Measurements from ENCODE around the gene ZIC1. TPM values are rescaled to one million over a fixed set of nuclear protein-coding genes. Genes with fewer than 3 reads are reported as not detected.

The ZIC1 gene
- total RNA-seq, 2 donors from 2014 or later = 0.19 TPM; not detected in 1

DNA sequence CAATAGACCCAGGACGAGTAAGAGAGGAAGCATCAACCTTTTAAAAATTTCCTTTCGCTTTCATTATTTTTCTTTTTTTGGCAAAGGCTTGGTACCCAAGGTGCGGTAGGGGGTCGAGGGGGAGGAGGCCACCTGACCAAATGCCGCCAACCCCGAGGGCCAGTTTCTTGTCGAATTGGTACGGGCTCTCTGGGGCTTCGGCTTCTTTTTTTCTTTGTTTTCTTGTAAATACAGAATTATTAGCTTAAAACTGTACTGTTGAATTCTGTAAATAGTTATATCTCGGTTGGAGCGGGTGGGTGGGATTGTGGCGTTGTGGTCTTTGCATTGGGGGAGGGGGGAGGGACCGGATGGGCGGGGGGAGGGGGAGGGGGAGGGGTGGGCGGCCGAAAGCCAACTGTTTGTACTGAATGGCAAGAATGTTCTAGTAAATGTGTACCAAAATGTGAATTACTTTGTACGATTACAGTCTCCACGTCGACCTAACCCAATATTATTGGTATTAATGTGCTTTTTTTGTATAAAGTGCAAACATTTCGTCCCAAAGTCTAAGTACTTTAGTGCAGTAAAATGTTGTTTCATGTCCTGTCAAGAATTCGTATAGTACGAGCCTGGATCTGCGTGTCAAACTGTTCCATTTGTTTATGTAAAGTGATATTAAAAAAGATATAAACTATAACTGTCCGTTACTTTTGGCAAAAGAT, 4.7 kb downstream of the ZIC1 start:
- no peak overlapping the region for H3K27ac ChIP-seq
- H3K27me3 ChIP-seq = peaks cover 80% of the 10 kb centered on the region
- H3K9ac ChIP-seq (ENCODE audit: low read depth in 2 of 2, low read length in 2 of 2) = no peak overlapping the region
- H3K4me3 ChIP-seq = no peak overlapping the region
- intact Hi-C loops (cut with DNase I) = no loop called here
- DNase-seq = no peak
- TF ChIP-seq CTCF (IDR thresholded peaks at IDR 0.05) = no peak
- H3K4me1 ChIP-seq = no peaks in the 10 kb centered on the region
- no peaks in the 10 kb centered on the region for H3K36me3 ChIP-seq
- H3K9me3 ChIP-seq = no peaks in the 10 kb centered on the region

DNA sequence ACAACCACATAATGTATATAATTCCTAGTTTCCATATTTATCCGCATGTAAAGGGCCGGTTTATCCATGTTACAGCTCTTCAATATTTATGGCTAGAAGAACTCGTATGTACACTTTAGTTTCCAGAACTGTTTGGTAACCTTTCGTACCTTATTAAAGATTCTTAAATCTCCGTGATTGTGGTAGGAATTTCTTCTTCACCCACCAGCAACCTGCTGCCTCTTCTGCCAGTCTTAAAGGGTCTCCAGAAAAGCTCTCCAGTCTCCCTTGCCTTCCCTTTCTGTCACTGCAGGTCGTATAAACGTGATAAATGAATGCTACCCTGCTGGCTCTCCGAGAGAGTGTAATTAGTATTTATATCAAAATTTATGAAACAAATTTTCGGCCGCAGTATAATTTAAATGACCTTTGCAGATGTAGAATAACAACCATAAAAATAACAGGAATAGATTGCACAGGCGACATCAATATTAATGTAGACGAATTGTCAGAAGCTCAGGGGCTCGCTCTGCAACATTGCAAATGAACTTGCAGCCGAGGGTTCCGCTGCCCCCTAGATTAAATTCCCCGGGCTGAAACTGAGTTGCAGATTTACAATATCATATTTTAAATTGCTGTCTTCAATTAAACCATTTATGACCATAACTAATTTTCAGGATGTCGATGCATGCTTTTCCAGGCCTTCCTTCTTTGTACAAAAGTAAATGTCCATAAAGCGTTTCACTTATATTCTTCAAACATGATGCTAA, 5.4 kb downstream of the ZIC1 start:
- no peak overlapping the region for H3K9ac ChIP-seq (ENCODE audit: low read depth in 2 of 2, low read length in 2 of 2)
- H3K27ac ChIP-seq = no peak overlapping the region
- DNase-seq = no peak
- peaks cover 5% of the 10 kb centered on the region for H3K4me1 ChIP-seq
- no peak for TF ChIP-seq CTCF (IDR thresholded peaks at IDR 0.05)
- no peaks in the 10 kb centered on the region for H3K9me3 ChIP-seq
- peaks cover 80% of the 10 kb centered on the region for H3K27me3 ChIP-seq
- intact Hi-C loops (cut with DNase I) = no loop called here
- H3K36me3 ChIP-seq = no peaks in the 10 kb centered on the region
- no peak overlapping the region for H3K4me3 ChIP-seq

- no peak overlapping the region for H3K4me3 ChIP-seq
- H3K9me3 ChIP-seq = no peaks in the 10 kb centered on the region
- intact Hi-C loops (cut with DNase I) = no loop called here
- H3K9ac ChIP-seq (ENCODE audit: low read depth in 2 of 2, low read length in 2 of 2) = no peak overlapping the region
- peaks cover 80% of the 10 kb centered on the region for H3K27me3 ChIP-seq
- no peak overlapping the region for H3K27ac ChIP-seq
- H3K36me3 ChIP-seq = no peaks in the 10 kb centered on the region
- TF ChIP-seq CTCF (IDR thresholded peaks at IDR 0.05) = no peak
- H3K4me1 ChIP-seq = peaks cover 5% of the 10 kb centered on the region
- no peak for DNase-seq
These were observed 6.1 kb downstream of the ZIC1 start for GRCh38 chr3:147415286-147415685.

- Histone ChIP-seq H3K27ac (no peak overlapping the region), H3K4me1 (peaks cover 5% of the 10 kb centered on the region), H3K27me3 (peaks cover 80% of the 10 kb centered on the region), H3K4me3 (no peak overlapping the region), H3K9me3 (no peaks in the 10 kb centered on the region), H3K36me3 (no peaks in the 10 kb centered on the region), H3K9ac (ENCODE audit: low read depth in 2 of 2, low read length in 2 of 2) (no peak overlapping the region)
- no peak for TF ChIP-seq CTCF (IDR thresholded peaks at IDR 0.05)
- no peak for DNase-seq
- intact Hi-C loops (cut with DNase I) = no loop called here
These were observed 6.7 kb downstream of the ZIC1 start for GRCh38 chr3:147415874-147416273.

DNA sequence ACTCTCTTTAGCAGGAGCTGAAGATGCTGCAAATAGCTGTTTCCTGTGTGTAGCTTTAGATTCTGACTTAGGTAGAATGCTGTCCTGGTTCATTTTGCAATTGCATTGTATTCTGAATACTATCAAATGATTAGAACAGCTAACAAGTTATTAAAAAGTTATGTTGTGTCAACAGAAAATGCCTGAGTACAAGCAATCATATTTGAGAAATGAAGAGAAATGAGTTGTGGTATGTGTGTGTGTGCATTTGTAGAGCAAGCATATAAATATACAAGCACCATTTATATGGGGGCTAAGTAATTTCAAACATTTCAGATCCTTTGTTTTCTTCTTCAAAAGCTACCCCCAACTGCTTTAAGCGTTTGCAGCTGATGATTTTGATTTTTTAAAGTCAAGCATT, 7.8 kb downstream of the ZIC1 start:
- Histone ChIP-seq H3K9ac (ENCODE audit: low read depth in 2 of 2, low read length in 2 of 2) (no peak overlapping the region), H3K4me1 (peaks cover 5% of the 10 kb centered on the region), H3K4me3 (no peak overlapping the region), H3K9me3 (no peaks in the 10 kb centered on the region), H3K36me3 (no peaks in the 10 kb centered on the region), H3K27ac (no peak overlapping the region), H3K27me3 (peaks cover 80% of the 10 kb centered on the region)
- TF ChIP-seq CTCF (IDR thresholded peaks at IDR 0.05) = no peak
- intact Hi-C loops (cut with DNase I) = no loop called here
- DNase-seq = no peak

Measured in colonic mucosa (tissue), 4 donors.